ENCODE data around the gene SLC2A10. TPM values are rescaled to one million over a fixed set of nuclear protein-coding genes. Genes with fewer than 3 reads are reported as not detected.

The SLC2A10 gene
- total RNA-seq, 1 experiment from 2014 or later = 0.05 TPM

DNA sequence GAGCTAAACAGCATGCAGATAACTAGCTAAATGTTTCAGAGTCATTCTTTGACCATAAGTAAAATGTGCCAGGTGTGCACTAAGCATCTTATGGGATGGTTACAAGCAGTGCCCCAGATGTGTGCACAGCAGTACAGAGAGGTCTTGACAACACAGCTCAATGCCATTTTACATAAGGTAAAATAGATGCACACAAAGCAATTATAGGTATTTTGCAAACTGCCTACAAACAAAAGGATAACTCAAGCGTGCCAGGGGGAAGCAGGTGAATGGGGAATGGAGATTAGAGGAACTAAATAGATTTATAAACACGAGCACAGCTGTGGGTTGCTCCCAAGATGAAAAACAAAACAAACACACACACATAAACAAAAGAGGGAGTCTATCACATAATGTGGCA lies 64.8 kb downstream of the SLC2A10 start (continued):
- TF ChIP-seq, protein P1, sequence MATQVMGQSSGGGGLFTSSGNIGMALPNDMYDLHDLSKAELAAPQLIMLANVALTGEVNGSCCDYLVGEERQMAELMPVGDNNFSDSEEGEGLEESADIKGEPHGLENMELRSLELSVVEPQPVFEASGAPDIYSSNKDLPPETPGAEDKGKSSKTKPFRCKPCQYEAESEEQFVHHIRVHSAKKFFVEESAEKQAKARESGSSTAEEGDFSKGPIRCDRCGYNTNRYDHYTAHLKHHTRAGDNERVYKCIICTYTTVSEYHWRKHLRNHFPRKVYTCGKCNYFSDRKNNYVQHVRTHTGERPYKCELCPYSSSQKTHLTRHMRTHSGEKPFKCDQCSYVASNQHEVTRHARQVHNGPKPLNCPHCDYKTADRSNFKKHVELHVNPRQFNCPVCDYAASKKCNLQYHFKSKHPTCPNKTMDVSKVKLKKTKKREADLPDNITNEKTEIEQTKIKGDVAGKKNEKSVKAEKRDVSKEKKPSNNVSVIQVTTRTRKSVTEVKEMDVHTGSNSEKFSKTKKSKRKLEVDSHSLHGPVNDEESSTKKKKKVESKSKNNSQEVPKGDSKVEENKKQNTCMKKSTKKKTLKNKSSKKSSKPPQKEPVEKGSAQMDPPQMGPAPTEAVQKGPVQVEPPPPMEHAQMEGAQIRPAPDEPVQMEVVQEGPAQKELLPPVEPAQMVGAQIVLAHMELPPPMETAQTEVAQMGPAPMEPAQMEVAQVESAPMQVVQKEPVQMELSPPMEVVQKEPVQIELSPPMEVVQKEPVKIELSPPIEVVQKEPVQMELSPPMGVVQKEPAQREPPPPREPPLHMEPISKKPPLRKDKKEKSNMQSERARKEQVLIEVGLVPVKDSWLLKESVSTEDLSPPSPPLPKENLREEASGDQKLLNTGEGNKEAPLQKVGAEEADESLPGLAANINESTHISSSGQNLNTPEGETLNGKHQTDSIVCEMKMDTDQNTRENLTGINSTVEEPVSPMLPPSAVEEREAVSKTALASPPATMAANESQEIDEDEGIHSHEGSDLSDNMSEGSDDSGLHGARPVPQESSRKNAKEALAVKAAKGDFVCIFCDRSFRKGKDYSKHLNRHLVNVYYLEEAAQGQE (IDR thresholded peaks at IDR 0.05; ENCODE audit: low read depth) = no peak

DNA sequence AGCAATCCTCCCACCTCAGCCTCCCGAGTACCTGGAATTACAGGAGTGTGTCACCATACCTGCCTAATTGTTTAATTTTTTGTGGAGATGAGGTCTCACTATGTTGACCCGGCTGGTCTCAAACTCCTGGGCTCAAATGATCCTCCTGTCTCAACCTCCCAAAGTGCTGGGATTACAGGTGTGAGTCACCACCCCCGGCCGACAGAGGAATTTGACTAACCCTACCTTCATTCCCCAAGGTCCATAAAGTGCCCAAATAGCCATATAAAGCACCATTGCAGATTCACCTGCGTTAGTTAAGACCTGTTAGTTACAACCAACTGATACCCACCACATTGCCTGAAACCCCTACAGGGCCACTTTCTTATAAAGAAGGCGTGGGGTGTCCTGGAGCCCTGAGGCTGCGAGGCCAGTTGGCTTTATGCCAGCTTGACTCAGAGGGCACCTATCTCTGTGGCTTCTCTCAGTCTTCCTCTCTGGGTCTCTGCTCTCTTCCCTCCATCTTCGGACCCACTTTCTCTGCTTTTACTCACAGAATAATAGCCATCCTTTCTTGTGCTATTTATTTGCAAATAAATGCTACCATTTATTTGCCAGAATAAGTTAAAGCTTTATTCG lies 65.6 kb downstream of the SLC2A10 start:
- ATAC-seq = peak; percentile 84
- Histone ChIP-seq H3K4me3 (replicated peaks in 1 of 2; ENCODE audit: low read depth in 1 of 2, low read length in 2 of 2) (no peak overlapping the region), H2AFZ (ENCODE audit: low read depth, low read length, poor library complexity, severe bottlenecking) (no peak overlapping the region), H3K79me2 (ENCODE audit: insufficient read depth, low read length) (no peaks in the 10 kb centered on the region), H3K36me3 (ENCODE audit: control insufficient read depth in 1 of 2, insufficient read depth in 2 of 2, low read length in 2 of 2) (no peaks in the 10 kb centered on the region), H3K27me3 (ENCODE audit: insufficient read depth, low read length) (peaks cover 9% of the 10 kb centered on the region; the same call in 1 of the 2 replicates), H3K4me2 (ENCODE audit: low read length) (peak overlapping the region; percentile 56), H3K9me3 (ENCODE audit: control insufficient read depth in 1 of 2, insufficient read depth in 1 of 2, low read depth in 1 of 2, low read length in 2 of 2) (no peaks in the 10 kb centered on the region), H3K9ac (ENCODE audit: low read length) (no peak overlapping the region), H3K4me1 (ENCODE audit: control insufficient read depth in 1 of 2, insufficient read depth in 2 of 2, low read length in 2 of 2) (peaks cover 4 to 19% of the 10 kb centered on the region in 2 experiments; a peak in 2 of 4 replicates), H3K27ac (ENCODE audit: low read depth, low read length) (no peak overlapping the region), H4K20me1 (ENCODE audit: insufficient read depth) (no peaks in the 10 kb centered on the region), H3K9me2 (ENCODE audit: insufficient read depth) (no peaks in the 10 kb centered on the region)
- no peak for TF ChIP-seq ZFX (IDR thresholded peaks at IDR 0.05)
- peak; percentile 37; the same call in 1 of the 2 replicates for TF ChIP-seq JUND (IDR thresholded peaks at IDR 0.05)
- peak; percentile 54; the same call in 1 of the 2 replicates for TF ChIP-seq FOSL1 (IDR thresholded peaks at IDR 0.05; ENCODE audit: low read depth)
- TF ChIP-seq ELF1 (IDR thresholded peaks at IDR 0.05; ENCODE audit: borderline replicate concordance, low read depth) = no peak
- DNase-seq (ENCODE audit: low read depth, low spot score) = peak; percentile 22
- RAD21 ChIA-PET (ENCODE audit: low non-redundant PET in 1 of 2, low total read pairs in 2 of 2, uncharacterized antibody in 2 of 2, unreplicated experiment in 2 of 2) = interaction anchor here in 1 of 2 experiments (1.2 kb wide), 1 partner anchor 22 kb away, joined by 3 read pairs; no protein-coding TSS in a partner anchor
- CTCF ChIA-PET = interaction anchor here (1.2 kb wide), 1 partner anchor 376 kb away, joined by 3 read pairs; no protein-coding TSS in a partner anchor
- POLR2A ChIA-PET = no interaction called here
- no TSS peak for BruUV-seq (replicated peaks)
- intact Hi-C loops (cut with micrococcal nuclease) = no loop called here
